GM21381 (cell line): ENCODE measurements around the gene PPP1R26.

ENCODE experiments used
- ATAC-seq: cut with Tn5 transposase; IDR thresholded peaks from one replicate; pipeline ENCODE4 v1.9.1; 2021; ENCODE audit warnings: mild to moderate bottlenecking, moderate library complexity; ENCODE audit not compliant: unreplicated experiment

PPP1R26 gene

GRCh38 chr9:135486267-135487065 lies 6.9 kb downstream of the PPP1R26 start:
- no peak for ATAC-seq

DNA sequence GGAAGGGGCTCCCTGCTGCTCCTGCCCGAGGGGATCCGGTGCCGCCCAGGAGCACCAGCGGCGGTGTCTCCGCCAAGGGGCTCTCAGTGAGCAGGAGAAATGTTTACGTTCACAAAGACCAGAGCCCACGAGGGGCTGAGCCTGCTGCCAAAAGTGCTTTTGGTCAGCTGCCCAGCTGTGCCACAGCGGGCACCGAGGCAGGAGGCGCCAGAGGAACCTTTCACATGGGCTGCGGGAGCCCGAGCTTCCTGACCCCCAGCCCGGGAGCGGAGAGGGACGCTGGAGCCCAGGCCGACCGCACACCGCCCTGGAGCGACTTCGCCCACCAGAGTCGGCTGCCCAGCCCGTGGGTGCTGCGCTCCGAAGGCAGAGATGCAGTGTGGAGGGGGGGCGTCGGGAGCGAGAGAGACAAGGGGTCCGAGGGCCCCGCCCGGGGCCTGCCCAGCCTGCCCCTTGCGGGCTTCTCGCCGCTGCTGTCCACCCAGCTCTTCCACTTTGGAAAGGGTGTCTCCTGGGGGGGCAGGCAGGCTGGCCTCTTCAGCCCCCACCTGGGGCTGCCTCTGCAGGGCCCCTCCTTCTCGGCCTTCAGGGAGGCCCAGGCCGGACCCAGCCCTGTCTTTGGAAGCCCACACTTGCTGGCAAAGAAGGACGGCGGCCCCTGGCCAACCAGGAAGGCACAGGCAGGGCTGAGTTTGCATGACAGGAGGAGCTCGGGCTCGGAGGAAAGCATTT lies 7.9 kb downstream of the PPP1R26 start:
- no peak for ATAC-seq

- no peak for ATAC-seq
These were observed 8.4 kb downstream of the PPP1R26 start for GRCh38 chr9:135488013-135488330.

DNA sequence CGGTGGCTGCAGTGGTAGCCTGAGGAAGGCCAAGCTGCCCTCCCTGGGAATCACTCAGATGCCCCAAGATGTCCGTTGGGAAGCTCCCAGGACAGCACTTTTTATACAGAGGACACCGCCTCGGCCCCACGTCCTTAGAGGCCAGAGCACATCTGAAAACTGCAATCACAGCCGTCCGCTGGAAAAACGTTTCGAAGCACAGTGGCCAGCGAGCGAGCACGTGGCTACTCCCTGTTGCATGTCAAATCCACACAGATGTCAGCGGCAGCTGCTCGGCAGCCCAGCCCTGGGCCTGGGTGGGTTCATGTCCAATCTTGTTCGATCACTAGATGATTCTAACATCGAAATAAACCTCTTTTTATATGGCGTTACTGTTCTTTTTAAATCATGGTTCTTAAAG lies 8.9 kb downstream of the PPP1R26 start:
- no peak for ATAC-seq

DNA sequence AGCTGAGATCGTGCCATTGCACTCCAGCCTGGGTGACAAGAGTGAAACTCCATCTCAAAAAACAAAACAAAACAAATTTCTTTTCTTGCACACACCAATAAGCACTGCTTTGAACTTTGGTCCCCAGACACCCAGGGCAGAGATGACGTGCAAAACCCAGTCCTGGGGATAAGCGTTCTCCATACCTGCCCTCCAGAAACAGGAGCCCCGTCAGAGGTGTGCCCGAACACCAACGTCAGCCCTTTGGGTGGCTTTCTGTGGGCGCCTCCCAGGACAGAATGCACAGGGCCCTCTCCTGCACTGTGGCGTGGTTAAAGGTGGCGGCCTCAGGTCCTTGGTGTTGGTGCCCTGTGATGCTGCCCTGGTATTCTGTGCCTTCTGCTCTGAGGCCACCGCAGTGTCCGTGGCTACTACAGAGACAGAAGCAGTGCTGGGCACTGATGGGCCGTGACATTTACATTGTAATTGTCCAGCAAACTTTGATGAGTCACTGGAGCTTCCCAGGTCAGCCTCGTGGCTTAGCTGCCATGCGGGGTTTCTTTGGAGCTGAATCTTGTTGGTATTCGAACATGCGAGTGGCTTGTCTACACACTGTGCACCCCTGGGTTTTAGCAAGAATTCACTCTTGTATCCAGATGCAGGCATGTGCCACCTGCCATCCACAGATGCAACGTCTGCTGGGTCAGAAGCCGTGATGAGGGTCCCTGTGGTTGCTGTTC lies 9.8 kb downstream of the PPP1R26 start:
- no peak for ATAC-seq

DNA sequence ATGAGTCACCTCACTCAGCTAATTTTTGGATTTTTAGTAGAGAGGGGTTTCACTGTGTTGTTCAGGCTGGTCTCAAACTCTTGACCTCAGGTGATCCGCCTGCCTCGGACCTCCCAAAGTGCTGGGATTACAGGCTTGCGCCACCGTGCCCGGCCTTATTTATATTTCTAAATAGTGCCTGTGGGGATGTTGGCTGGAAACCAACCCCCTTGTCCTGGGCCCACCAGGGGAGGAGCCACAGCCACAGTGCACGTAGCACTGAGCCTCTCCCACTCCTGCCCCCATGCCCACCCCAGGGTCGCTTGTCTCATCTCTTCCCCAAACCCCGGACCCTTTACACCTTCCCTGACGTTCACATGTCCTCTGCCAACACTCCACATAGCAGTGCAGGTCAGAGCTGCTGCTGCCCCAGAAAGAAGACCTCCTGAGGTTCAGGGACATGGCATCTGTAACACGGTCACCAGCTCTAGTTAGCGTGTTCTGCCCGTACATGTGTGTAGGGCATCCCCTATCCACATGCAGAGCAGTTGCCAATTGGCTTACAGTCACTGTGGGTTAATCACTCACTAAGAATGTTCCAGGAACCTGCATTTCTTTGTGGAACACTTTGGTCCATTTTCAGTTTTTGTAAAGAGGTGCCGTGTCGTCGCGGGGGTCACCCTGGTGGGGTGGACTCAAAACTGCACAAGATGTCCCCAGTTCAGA lies 10.7 kb downstream of the PPP1R26 start:
- ATAC-seq = no peak

GRCh38 chr9:135490980-135491464 lies 11.4 kb downstream of the PPP1R26 start:
- ATAC-seq = no peak

DNA sequence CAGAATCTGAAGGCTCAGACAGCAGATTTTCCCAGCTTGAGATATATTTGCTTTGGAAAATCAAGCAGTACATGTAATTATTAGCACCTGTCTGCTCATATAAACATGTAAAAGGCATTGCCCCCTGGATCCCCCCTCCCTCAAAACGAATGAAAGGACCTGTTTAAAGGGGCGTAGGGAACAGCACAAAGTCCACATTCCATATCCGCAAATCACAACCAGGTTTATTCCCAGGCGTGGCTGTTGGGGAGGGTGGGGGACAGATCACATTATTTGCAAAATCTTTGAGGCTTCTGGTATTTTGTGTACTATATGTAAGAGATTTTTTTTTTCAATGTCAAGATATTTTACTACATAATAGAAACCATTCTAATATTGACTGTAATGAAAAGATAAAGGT lies 12.2 kb downstream of the PPP1R26 start:
- ATAC-seq = no peak

GRCh38 chr9:135492886-135493669 lies 13.5 kb downstream of the PPP1R26 start:
- no peak for ATAC-seq

DNA sequence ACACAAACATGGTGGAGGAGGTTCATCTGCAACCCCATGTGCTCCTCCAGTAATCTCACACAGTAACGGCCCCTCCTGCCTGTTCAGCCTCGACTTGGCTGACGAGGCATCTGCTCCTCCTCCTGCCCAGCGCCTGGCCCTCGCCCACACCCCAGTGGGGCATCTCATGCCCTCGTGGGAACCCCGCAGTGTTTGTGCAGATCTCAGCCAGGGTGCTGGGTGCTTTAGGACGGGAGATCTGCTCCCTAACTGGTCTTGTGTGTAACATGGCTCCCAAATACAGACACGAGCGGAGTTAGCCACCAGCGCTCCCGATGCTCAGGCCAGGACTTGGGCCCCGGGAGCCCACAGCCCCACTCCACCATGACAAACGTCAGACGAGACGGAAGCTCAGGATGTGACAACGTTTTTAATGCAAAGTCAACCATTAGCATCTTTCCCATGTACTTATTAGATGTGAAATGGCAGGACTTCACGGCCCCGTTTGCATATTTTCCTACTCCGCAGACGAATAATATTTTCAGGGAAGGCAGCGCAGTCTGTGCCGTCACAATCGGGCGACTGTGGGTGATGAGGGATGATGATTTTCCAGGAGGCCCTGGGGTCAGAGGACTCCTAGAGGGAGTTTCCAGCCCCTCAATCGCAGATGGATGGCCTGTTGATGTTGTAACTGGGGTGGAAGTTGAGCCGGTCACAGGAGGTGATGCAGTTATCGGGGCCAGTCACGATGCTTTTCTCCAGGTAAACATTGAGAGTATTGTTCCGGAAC lies 15.4 kb downstream of the PPP1R26 start:
- ATAC-seq = no peak

DNA sequence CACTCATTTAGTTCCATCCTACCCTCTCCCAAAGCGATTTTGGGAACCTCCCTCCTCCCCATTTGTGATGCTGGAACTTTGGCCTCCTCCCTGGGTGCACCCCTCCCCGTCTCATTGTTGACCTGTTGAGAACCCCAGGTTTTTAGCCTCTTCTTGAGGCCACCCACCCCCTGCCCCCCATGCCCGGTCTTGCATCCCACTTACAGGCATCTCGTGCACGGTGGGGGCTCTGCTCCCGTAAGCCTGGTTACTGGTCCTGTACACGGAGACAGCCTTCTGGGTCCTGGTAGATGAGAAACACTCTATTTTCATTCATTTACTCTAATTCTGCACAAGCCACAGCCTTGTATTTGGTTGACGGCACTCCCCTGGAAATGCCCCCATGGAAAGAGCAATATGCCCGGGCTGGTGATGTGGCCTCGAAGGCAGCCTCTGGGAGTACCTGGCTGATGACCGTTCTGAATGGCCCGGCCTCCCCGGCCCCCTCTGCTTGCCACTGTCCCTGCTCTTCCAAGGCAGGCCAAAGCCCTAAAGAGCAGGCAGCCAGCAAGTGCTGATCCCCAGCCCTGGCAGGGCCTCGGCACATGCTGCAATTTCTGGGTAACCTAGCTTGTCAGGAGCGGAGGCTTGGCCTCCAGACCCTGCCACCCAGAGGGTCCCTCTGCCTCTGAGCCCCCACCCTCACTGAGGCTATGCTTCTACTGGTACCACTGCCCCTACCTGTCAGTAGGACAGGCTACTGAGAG lies 19.0 kb downstream of the PPP1R26 start:
- no peak for ATAC-seq

DNA sequence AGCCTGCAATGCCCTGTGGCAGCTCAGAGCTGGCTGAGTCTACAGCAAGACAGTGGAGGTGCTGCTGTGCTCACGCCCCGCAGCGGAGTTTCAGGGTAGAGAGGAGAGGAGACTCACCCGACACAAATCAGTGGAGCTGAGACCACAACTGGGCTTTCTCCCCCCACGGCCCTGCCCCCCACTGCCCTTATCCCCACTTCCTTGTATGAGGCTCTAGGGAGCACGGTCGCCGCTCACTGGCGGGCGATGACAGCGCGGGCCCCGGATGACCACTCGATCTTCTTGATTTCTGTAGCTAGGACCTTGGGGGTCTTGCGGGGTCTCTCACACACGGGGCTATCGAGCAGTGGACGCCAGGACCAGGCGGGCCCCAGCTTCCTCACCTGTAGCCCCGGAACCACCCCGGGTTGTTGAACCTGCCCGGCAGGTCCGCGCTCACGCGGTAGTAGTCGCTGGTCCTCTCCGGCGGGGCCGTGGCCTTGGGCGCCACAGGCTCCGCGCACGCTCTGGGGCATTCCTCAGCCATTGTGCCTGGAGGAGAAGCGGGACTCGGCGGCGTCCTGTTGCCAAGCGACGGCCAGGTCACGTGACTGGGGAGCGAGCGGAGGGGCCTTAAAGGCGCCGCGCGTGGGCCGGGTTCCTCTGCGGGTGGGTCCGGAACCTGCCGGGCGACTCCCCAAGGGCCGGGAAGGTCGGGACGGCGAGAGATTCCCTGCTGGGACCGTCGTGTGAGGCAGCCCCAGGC lies 19.9 kb downstream of the PPP1R26 start:
- peak; percentile 52 for ATAC-seq

- ATAC-seq = peak; percentile 16
These were observed 20.5 kb downstream of the PPP1R26 start for GRCh38 chr9:135500071-135500524.

DNA sequence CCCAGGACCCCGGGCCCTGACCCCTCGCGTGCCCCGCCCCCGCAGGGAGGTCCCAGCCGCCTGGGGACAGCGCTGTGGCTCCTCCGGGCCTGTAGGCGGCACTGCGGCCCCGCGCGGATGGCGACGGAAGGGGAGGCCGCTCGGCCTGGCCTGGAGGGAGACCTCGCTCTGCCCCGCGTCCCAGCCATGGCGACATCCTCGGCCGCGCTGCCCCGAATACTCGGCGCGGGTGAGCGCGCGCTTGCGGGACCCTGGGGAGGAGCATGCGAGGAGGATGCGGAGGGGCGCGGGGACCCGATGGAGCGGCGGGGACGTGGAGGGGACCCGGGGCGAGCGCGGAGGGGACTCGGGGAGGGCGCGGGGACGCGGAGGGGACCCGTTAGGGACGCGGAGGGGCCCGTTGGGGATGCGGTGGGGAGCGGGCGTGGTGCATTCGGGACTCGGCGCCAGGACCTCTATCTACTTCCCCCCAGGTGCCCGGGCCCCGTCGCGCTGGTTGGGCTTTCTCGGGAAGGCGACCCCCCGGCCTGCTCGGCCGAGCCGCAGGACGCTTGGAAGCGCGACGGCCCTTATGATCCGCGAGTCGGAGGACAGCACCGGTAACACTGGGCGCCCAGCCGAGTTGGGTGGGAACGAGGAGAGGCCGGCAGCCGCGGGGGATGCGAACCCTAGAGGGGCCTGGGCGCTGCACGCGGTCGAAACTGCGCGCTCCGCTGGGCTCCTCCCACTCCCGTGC lies 21.1 kb downstream of the PPP1R26 start, which contains the start of gene MRPS2:
TSS of gene MRPS2 (plus strand) at position 158 of the 736 bp plus-strand sequence. CDS start at position 187, 29 bp downstream.
- ATAC-seq = peak; percentile 80

- ATAC-seq = no peak
These were observed 21.9 kb downstream of the PPP1R26 start for GRCh38 chr9:135501261-135502167.
